MCF 10A (cell line): Measurements from ENCODE around the gene AP2A1. TPM values are rescaled to one million over a fixed set of nuclear protein-coding genes. Genes with fewer than 3 reads are reported as not detected.
A peak's percentile ranks its signal among the peaks of the same experiment; 100 is the strongest.

Experiments
- BruUV-seq: library from RNA; stranded (reverse); fragments of 400-500 nt; replicated peaks from 2 replicates; lab custom pipeline; 2021; lab: Mats Ljungman, UMichigan
- CTCF ChIA-PET: fragments of 300-600 bp; sonication (Branson Sonifier 250); formaldehyde crosslinking; extraction: SDS; loops from one replicate; lab custom pipeline; 2021; ENCODE audit warnings: antibody characterized with exemption, inconsistent platforms; lab: Yijun Ruan, JAX
- POLR2A ChIA-PET: fragments of 300-600, 350-650 bp; sonication (Branson Sonifier 250); formaldehyde crosslinking; extraction: SDS; loops from one replicate; lab custom pipeline; 2020; ENCODE audit warnings: antibody characterized with exemption, inconsistent platforms; lab: Yijun Ruan, JAX
- DNase-seq: peaks from one replicate; pipeline ENCODE4 v3.0.0-alpha.2; 2018; ENCODE audit not compliant: unreplicated experiment
- H3K27ac Mint-ChIP-seq: one replicate; pipeline ENCODE4 v1.8.0; 2022; ENCODE audit warnings: mild to moderate bottlenecking, low read depth, mixed read lengths; ENCODE audit not compliant: unreplicated experiment
- H3K27me3 Mint-ChIP-seq: one replicate; pipeline ENCODE4 v1.8.0; 2022; ENCODE audit warnings: mixed read lengths; ENCODE audit not compliant: insufficient read depth, unreplicated experiment
- H3K36me3 Mint-ChIP-seq: one replicate; pipeline ENCODE4 v1.8.0; 2022; ENCODE audit warnings: mild to moderate bottlenecking, moderate library complexity, mixed read lengths; ENCODE audit not compliant: insufficient read depth, unreplicated experiment
- H3K4me1 Mint-ChIP-seq: one replicate; pipeline ENCODE4 v1.8.0; 2022; ENCODE audit warnings: mixed read lengths; ENCODE audit not compliant: insufficient read depth, unreplicated experiment
- H3K4me3 Mint-ChIP-seq: one replicate; pipeline ENCODE4 v1.8.0; 2022; ENCODE audit warnings: mild to moderate bottlenecking, moderate library complexity, mixed read lengths; ENCODE audit not compliant: unreplicated experiment
- H3K9me3 Mint-ChIP-seq: one replicate; pipeline ENCODE4 v1.8.0; 2022; ENCODE audit warnings: mixed read lengths; ENCODE audit not compliant: unreplicated experiment
- CTCF ChIP-seq: fragments of 200-600 bp; IDR thresholded peaks from one replicate; pipeline ENCODE4 v1.8.0; 2022; ENCODE audit warnings: antibody characterized with exemption, mild to moderate bottlenecking; ENCODE audit not compliant: unreplicated experiment
- intact Hi-C: fragments of 100-400 bp; cut with micrococcal nuclease; formaldehyde crosslinking; loops from 2 replicates; pipeline ENCODE4 v1.14.1; 2022
- total RNA-seq: library from RNA; stranded (reverse); gene quantifications from 2 replicates; pipeline ENCODE4 v1.2.3, GENCODE V29; 2022

Gene AP2A1
- total RNA-seq, 1 experiment from 2014 or later: 70.5 TPM

GRCh38 chr19:49772850-49773432 is 6.1 kb downstream of the AP2A1 start:
- CTCF ChIA-PET: no interaction called here
- intact Hi-C loops: no loop called here
- POLR2A ChIA-PET: interaction anchor here (0.5 to 1.1 kb wide), 3 partner anchors 15 to 1336 kb away, joined by 3 to 6 read pairs (median 3); partner anchors contain the start of gene CTU1
- no TSS peak for BruUV-seq
- H3K27ac Mint-ChIP-seq: peak overlapping the region; percentile 70
- H3K4me3 Mint-ChIP-seq: no peak overlapping the region
- H3K4me1 Mint-ChIP-seq: peaks cover 25% of the 10 kb centered on the region
- H3K27me3 Mint-ChIP-seq: no peaks in the 10 kb centered on the region
- DNase-seq: no peak
- H3K36me3 Mint-ChIP-seq: peaks cover 22% of the 10 kb centered on the region
- H3K9me3 Mint-ChIP-seq: no peaks in the 10 kb centered on the region
- no peak for TF ChIP-seq CTCF

GRCh38 chr19:49773663-49774350 is 7.0 kb downstream of the AP2A1 start:
- intact Hi-C loops: no loop called here
- POLR2A ChIA-PET: interaction anchor here (0.5 to 1.1 kb wide), 3 partner anchors 10 to 1335 kb away, joined by 3 read pairs; partner anchors contain the start of gene CTU1
- H3K27me3 Mint-ChIP-seq: no peaks in the 10 kb centered on the region
- CTCF ChIA-PET: interaction anchor here (0.6 kb wide), 1 partner anchor 227 kb away, joined by 3 read pairs; no protein-coding TSS in a partner anchor
- no peak for TF ChIP-seq CTCF
- no TSS peak for BruUV-seq
- no peak for DNase-seq
- no peaks in the 10 kb centered on the region for H3K9me3 Mint-ChIP-seq
- H3K27ac Mint-ChIP-seq: peak overlapping the region; percentile 23
- H3K4me3 Mint-ChIP-seq: no peak overlapping the region
- peaks cover 22% of the 10 kb centered on the region for H3K36me3 Mint-ChIP-seq
- peaks cover 18% of the 10 kb centered on the region for H3K4me1 Mint-ChIP-seq

- BruUV-seq: no TSS peak
- H3K4me1 Mint-ChIP-seq: peaks cover 18% of the 10 kb centered on the region
- no peak for DNase-seq
- intact Hi-C loops: no loop called here
- POLR2A ChIA-PET: interaction anchor here (1.1 to 3.3 kb wide), 2 partner anchors 8 to 9 kb away, joined by 3 to 14 read pairs; partner anchors contain the start of gene AP2A1
- CTCF ChIA-PET: no interaction called here
- H3K27ac Mint-ChIP-seq: no peak overlapping the region
- no peak overlapping the region for H3K4me3 Mint-ChIP-seq
- no peak for TF ChIP-seq CTCF
- H3K36me3 Mint-ChIP-seq: peaks cover 22% of the 10 kb centered on the region
- no peaks in the 10 kb centered on the region for H3K9me3 Mint-ChIP-seq
- H3K27me3 Mint-ChIP-seq: no peaks in the 10 kb centered on the region
Observed at GRCh38 chr19:49774969-49775368, 8.2 kb downstream of the AP2A1 start.

- no peak for DNase-seq
- no peak overlapping the region for H3K4me3 Mint-ChIP-seq
- no peak overlapping the region for H3K27ac Mint-ChIP-seq
- no peak for TF ChIP-seq CTCF
- BruUV-seq: no TSS peak
- CTCF ChIA-PET: no interaction called here
- peaks cover 18% of the 10 kb centered on the region for H3K4me1 Mint-ChIP-seq
- no peaks in the 10 kb centered on the region for H3K27me3 Mint-ChIP-seq
- no peaks in the 10 kb centered on the region for H3K9me3 Mint-ChIP-seq
- POLR2A ChIA-PET: interaction anchor here (0.8 to 3.3 kb wide), 2 partner anchors 9 to 42 kb away, joined by 3 to 14 read pairs; partner anchors contain the start of genes AP2A1 and MED25
- peaks cover 24% of the 10 kb centered on the region for H3K36me3 Mint-ChIP-seq
- intact Hi-C loops: no loop called here
Observed at GRCh38 chr19:49775742-49776370, 9.1 kb downstream of the AP2A1 start.
